ENCODE results near the gene OBSCN. TPM values are rescaled to one million over a fixed set of nuclear protein-coding genes. Genes with fewer than 3 reads are reported as not detected.

The OBSCN gene
- total RNA-seq, 1 donor from 2014 or later = 42.4 TPM

DNA sequence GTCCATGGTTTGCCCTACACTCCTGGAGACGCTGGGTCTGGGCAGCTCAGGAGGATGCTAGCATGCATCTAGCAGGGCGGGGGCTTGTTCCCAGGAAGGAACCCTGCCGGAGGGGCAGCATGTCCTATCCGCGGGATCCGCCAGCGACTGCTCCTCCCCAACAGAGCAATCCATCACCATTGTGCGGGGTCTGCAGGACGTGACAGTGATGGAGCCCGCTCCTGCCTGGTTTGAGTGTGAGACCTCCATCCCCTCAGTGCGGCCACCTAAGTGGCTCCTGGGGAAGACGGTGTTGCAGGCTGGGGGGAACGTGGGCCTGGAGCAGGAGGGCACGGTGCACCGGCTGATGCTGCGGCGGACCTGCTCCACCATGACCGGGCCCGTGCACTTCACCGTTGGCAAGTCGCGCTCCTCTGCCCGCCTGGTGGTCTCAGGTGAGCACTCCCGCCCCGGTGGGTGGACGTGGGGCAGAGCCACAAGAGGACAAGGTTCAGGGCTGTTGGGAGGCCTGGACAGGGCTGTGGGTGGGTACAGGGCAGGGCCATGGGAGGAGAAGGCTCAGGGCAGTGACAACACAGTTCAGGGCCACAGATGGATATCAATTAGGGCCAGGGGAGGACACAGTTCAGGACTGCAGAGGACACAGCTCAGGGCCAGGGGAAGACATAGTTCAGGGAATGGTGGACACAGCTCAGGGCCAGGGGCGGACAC is 71.3 kb downstream of the OBSCN start:
- DNase-seq = no peak

GRCh38 chr1:228279722-228280105 is 71.9 kb downstream of the OBSCN start:
- no peak for DNase-seq

GRCh38 chr1:228280106-228280901 is 72.5 kb downstream of the OBSCN start:
- no peak for DNase-seq

- DNase-seq = no peak
Measured at GRCh38 chr1:228280961-228281591, 73.2 kb downstream of the OBSCN start.

DNA sequence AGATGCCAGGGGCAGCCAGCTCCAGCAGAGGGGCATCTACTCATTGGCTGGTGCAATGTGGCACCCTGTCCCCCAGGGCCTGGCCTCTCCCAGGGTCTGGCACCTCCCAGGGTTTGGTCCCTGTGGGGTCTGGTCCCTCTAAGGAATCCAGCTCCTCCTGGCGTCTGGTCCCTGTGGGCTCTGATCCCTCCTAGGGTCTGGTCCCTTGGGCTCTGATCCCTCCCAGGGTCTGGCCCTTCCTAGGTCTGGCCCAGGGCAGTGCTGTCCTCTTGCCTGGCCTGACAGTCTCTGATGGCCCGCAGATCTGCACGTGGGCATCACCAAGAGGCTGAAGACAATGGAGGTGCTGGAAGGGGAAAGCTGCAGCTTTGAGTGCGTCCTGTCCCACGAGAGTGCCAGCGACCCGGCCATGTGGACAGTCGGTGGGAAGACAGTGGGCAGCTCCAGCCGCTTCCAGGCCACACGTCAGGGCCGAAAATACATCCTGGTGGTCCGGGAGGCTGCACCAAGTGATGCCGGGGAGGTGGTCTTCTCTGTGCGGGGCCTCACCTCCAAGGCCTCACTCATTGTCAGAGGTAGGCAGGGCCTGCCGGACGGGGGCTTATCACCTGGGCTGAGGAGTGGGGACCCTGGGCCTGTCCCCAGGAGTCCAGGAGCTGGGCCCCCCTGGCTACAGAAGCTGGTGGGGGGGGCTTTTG is 73.9 kb downstream of the OBSCN start:
- DNase-seq = no peak

GRCh38 chr1:228282329-228283042 is 74.6 kb downstream of the OBSCN start:
- DNase-seq = no peak

GRCh38 chr1:228283043-228283371 is 75.2 kb downstream of the OBSCN start:
- no peak for DNase-seq

DNA sequence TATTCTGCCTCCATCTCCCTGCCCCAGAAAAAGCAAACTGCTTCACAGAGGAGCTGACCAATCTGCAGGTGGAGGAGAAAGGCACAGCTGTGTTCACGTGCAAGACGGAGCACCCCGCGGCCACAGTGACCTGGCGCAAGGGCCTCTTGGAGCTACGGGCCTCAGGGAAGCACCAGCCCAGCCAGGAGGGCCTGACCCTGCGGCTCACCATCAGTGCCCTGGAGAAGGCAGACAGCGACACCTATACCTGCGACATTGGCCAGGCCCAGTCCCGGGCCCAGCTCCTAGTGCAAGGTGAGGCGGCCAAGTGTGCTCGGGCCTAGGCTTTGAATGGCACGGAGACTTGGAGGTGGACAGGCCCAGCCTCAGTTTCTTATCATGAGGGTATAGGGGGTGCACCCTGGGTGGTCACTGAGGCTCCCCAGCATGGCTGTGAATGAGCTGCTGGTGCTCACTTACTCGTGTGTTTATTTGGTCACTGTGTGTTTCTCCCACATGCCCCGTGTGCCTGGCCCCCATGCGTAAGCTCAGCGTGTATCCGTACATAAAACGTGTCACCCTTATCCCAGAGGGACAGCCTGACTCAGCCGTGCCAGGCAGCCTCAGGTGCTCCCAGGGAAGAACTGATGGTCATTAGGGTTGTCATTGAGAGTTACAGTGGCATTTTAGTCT is 75.8 kb downstream of the OBSCN start:
- DNase-seq = no peak

DNA sequence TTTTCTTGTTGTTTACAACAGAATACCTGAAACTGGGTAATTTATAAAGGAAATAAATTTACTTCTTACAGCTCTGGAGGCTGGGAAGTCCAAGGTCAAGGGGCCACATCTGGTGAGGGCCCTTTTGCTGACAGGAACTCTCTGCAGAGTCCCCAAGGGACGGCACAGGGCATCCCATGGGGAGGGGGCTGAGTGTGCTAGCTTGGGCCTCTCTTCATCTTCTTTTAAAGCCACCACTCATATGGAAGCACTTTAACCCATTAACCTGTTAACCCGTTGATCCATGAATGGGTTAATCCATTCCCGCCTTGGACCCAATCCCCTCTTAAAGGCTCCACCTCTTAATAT is 76.3 kb downstream of the OBSCN start:
- DNase-seq = no peak

GRCh38 chr1:228284521-228284920 is 76.7 kb downstream of the OBSCN start:
- DNase-seq = no peak

GRCh38 chr1:228285661-228286504 is 78.0 kb downstream of the OBSCN start:
- no peak for DNase-seq

GRCh38 chr1:228286505-228287417 is 78.9 kb downstream of the OBSCN start:
- no peak for DNase-seq

DNA sequence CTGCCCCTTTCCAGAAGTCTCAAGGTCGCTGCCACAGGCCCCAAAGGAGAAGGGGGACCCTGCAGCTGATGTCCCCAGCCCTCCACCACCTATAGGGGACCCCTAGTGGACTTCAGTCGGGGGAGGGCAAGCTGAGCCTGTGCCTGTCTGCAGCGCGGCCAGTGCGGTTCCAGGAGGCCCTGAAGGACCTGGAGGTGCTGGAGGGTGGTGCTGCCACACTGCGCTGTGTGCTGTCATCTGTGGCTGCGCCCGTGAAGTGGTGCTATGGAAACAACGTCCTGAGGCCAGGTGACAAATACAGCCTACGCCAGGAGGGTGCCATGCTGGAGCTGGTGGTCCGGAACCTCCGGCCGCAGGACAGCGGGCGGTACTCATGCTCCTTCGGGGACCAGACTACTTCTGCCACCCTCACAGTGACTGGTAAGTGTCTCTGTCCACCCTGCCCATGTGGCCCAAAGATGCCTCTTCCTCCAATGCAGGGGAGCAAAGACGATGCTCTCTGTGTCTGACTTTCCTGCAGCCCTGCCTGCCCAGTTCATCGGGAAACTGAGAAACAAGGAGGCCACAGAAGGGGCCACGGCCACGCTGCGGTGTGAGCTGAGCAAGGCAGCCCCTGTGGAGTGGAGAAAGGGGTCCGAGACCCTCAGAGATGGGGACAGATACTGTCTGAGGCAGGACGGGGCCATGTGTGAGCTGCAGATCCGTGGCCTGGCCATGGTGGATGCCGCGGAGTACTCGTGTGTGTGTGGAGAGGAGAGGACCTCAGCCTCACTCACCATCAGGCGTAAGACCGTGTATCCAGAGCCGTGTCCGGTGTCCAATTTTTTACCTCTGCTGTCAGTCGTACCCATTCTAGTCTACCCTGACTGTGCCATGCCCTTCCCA is 79.9 kb downstream of the OBSCN start:
- DNase-seq = no peak

DNA sequence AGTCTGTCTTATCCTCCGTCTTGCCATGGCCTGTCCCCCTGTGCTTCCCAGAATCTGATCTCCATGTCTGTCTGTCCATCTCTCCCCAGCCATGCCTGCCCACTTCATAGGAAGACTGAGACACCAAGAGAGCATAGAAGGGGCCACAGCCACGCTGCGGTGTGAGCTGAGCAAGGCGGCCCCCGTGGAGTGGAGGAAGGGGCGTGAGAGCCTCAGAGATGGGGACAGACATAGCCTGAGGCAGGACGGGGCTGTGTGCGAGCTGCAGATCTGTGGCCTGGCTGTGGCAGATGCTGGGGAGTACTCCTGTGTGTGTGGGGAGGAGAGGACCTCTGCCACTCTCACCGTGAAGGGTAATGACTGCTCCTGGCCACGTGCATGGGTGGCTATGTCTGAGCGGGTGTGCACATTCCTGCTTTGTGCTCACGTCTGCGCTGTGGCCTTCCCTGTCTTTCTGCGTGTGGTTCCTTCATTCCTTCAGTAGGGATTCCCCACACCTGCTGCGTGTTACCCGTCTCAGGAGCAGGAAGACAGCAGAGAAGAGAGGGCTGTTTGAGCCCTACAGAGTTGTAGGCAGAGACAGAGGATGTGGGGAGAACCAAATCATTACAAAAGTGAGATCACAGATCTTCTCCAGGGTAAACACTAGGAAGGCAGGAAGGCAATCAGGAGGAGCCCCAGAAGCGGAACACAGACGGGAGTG is 80.8 kb downstream of the OBSCN start:
- DNase-seq = no peak

GRCh38 chr1:228289239-228289849 is 81.5 kb downstream of the OBSCN start:
- DNase-seq = no peak

- no peak for DNase-seq
Measured at GRCh38 chr1:228289996-228290881, 82.4 kb downstream of the OBSCN start.
